Placental epithelial cell (primary cell): ENCODE measurements around the gene KRTAP19-2. TPM values are rescaled to one million over a fixed set of nuclear protein-coding genes. Genes with fewer than 3 reads are reported as not detected.

Experiments
- small RNA-seq: library from RNA; depleted of rRNA; stranded (forward); fragments of <200 nt; gene quantifications from one replicate; pipeline ENCODE3, GENCODE V24; 2012
- total RNA-seq: library from RNA; depleted of rRNA; stranded (reverse); fragments of >200 nt; gene quantifications from 2 replicates; pipeline ENCODE4 v1.2.3, GENCODE V29; 2012

The KRTAP19-2 gene, protein sequence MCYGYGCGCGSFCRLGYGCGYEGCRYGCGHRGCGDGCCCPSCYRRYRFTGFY
- not detected in 2 replicates for total RNA-seq

GRCh38 chr21:30487336-30487735 lies at the start of gene KRTAP19-2:
KRTAP19-2 (minus strand) TSS chr21:30487436; CDS start chr21:30487348, 88 bp downstream.

DNA sequence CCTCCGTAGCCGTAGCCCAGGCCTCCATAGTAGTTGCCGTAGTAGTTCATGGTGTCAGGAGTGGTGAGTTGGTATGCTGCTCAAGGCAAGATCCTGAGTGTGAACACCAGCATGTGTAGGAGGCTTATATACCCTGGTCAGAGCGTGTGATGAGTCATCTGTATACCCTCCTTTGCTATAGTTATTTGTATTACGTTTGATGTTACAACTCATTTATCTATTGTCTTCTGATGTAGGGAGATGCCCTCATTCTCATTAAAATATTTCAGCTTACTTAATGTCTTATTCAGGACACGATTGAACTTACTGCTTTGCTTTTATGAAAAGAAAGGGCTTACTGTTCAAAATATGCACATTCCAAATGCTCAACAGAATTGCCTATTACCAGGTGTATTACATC lies 14.8 kb upstream of the KRTAP19-2 start, which contains the start of gene KRTAP19-5:
Gene KRTAP19-5, minus strand, starts transcription at position 101 of the 400 bp plus-strand sequence. Its CDS starts 51 bp downstream, at position 50.

DNA sequence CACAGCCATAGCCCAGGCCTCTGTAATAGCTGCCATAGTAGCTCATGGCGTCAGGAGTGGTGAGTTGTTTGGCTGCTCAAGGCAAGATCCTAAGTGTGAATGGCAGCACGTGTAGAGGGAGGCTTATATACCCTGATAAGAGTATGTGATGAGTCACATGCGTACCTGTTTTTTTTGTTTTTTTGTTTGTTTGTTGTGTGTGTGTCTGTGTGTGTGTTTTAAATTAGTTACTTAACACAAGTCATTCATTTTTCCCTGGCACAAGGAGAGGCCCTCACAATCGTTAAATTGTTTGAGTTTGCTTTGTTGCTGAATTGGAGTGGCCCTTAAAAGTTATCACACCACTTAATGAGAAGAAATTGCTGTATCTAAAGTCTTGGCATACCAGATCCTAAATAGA lies 9.8 kb upstream of the KRTAP19-2 start, which contains the start of gene KRTAP19-4:
Gene KRTAP19-4, minus strand, starts transcription at position 101 of the 400 bp plus-strand sequence. Its CDS starts 55 bp downstream, at position 46.

DNA sequence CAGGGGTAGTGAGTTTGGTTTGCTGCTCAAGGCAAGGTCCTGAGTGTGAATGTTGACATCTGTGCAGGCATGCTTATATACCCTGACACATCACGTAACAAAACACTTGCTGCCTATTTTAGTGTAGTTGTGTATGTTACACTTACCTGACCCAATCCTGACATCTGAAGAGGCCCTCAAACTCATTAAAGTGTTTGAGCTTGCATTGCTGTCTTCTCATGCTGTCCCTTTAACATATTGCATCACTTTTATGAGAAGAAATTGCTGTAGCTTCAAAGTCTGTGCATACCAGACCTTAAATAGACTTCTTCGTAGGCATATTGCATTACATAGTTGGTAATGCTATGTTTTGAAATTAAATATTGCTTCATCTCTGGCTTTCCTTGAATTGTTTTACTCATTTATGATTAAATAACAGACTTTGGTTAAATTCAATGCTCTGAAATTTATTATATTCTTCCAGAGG lies 4.8 kb upstream of the KRTAP19-2 start, which contains the start of gene KRTAP19-3:
Gene KRTAP19-3, minus strand, starts transcription at position 51 of the 466 bp plus-strand sequence. CDS start 56 bp downstream, outside the sequence.

DNA sequence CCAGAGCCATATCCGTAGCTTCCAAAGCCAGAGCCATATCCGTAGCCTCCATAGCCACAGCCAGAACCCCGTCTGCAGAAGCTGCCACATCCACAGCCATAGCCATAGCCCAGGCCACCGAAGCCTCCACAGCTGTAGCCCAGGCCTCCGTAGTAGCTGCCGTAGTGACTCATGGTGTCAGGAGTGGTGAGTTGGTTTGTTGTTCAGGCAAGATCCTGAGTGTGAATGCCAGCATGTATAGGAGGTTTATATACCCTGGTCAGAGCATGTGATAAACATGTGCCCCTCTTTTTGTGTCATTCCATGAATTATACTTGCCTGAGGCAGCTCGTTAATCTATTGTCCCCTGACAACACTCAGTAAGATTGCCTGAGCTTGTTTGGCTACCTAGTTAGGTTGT lies 7.1 kb downstream of the KRTAP19-2 start, which contains the start of gene KRTAP19-1:
Gene KRTAP19-1, minus strand, starts transcription at position 223 of the 400 bp plus-strand sequence. Its CDS starts 50 bp downstream, at position 173.

GRCh38 chr21:30439975-30440374 lies 47.3 kb downstream of the KRTAP19-2 start, which contains the start of gene KRTAP15-1:
KRTAP15-1 (plus strand) TSS chr21:30440275; CDS start chr21:30440328, 53 bp downstream.

Small RNA genes lying within 50 kb of the gene (small RNA-seq; reads per million reads assigned to genes)
- gene AP000567.1, result not detected
- not detected for gene KRTAP19-10P
- not detected for gene KRTAP19-11P
- gene KRTAP19-9P, result not detected

Other genes starting within 250 kb of the KRTAP19-2 start
- gene KRTAP24-1, start 204.5 kb downstream of the KRTAP19-2 start, total RNA-seq, result not detected in 2 replicates
- not detected in 2 replicates for gene KRTAP25-1, start 197.9 kb downstream of the KRTAP19-2 start, total RNA-seq
- not detected in 2 replicates for gene KRTAP26-1, start 167.1 kb downstream of the KRTAP19-2 start, total RNA-seq
- gene KRTAP27-1, start 149.7 kb downstream of the KRTAP19-2 start, total RNA-seq, result not detected in 2 replicates
- gene KRTAP23-1, start 138.8 kb downstream of the KRTAP19-2 start, total RNA-seq, result not detected in 2 replicates
- gene KRTAP13-2, start 115.2 kb downstream of the KRTAP19-2 start, total RNA-seq, result not detected in 2 replicates
- gene KRTAP13-1, start 91.4 kb downstream of the KRTAP19-2 start, total RNA-seq, result not detected in 2 replicates
- gene KRTAP13-3, start 61.5 kb downstream of the KRTAP19-2 start, total RNA-seq, result not detected in 2 replicates
- gene KRTAP13-4, start 57.2 kb downstream of the KRTAP19-2 start, total RNA-seq, result not detected in 2 replicates
- gene KRTAP15-1, start 47.2 kb downstream of the KRTAP19-2 start, total RNA-seq, result not detected in 2 replicates
- gene KRTAP19-1, start 7.1 kb downstream of the KRTAP19-2 start, total RNA-seq, result not detected in 2 replicates
- not detected in 2 replicates for gene KRTAP19-3, start 4.6 kb upstream of the KRTAP19-2 start, total RNA-seq
- not detected in 2 replicates for gene KRTAP19-4, start 9.7 kb upstream of the KRTAP19-2 start, total RNA-seq
- not detected in 2 replicates for gene KRTAP19-5, start 14.7 kb upstream of the KRTAP19-2 start, total RNA-seq
- not detected in 2 replicates for gene KRTAP19-6, start 54.4 kb upstream of the KRTAP19-2 start, total RNA-seq
- not detected in 2 replicates for gene KRTAP19-7, start 73.9 kb upstream of the KRTAP19-2 start, total RNA-seq
- gene KRTAP22-2, start 103.0 kb upstream of the KRTAP19-2 start, total RNA-seq, result not detected in 2 replicates
- not detected in 2 replicates for gene KRTAP6-3, start 105.0 kb upstream of the KRTAP19-2 start, total RNA-seq
- gene KRTAP6-2, start 111.5 kb upstream of the KRTAP19-2 start, total RNA-seq, result not detected in 2 replicates
- gene KRTAP22-1, start 113.7 kb upstream of the KRTAP19-2 start, total RNA-seq, result not detected in 2 replicates
- not detected in 2 replicates for gene KRTAP6-1, start 126.5 kb upstream of the KRTAP19-2 start, total RNA-seq
- not detected in 2 replicates for gene KRTAP20-1, start 129.0 kb upstream of the KRTAP19-2 start, total RNA-seq
- not detected in 2 replicates for gene KRTAP20-4, start 133.2 kb upstream of the KRTAP19-2 start, total RNA-seq
- gene KRTAP20-2, start 147.8 kb upstream of the KRTAP19-2 start, total RNA-seq, result not detected in 2 replicates
- not detected in 2 replicates for gene KRTAP20-3, start 155.4 kb upstream of the KRTAP19-2 start, total RNA-seq
- not detected in 2 replicates for gene KRTAP21-3, start 231.3 kb upstream of the KRTAP19-2 start, total RNA-seq